GM18907 (cell line): ENCODE results near the gene ORM1.

Source experiments
- ATAC-seq: cut with Tn5 transposase; IDR thresholded peaks from one replicate; pipeline ENCODE4 v1.9.1; 2021; ENCODE audit warnings: mild to moderate bottlenecking, moderate library complexity; ENCODE audit not compliant: unreplicated experiment

ORM1 gene

GRCh38 chr9:114287001-114287762, 35.7 kb upstream of the ORM1 start:
- ATAC-seq, result no peak

- ATAC-seq, result no peak
Measured at GRCh38 chr9:114287763-114288192, 35.1 kb upstream of the ORM1 start.

GRCh38 chr9:114288193-114289091, 34.5 kb upstream of the ORM1 start:
- no peak for ATAC-seq

GRCh38 chr9:114289106-114289505, 33.8 kb upstream of the ORM1 start:
- ATAC-seq, result no peak

- no peak for ATAC-seq
Measured at GRCh38 chr9:114289571-114290481, 33.1 kb upstream of the ORM1 start.

GRCh38 chr9:114290561-114290986, 32.3 kb upstream of the ORM1 start:
- ATAC-seq, result no peak

GRCh38 chr9:114291064-114291474, 31.8 kb upstream of the ORM1 start:
- ATAC-seq, result no peak

- no peak for ATAC-seq
Measured at GRCh38 chr9:114291886-114292590, 30.9 kb upstream of the ORM1 start.

- ATAC-seq, result no peak
Measured at GRCh38 chr9:114294664-114295063, 28.2 kb upstream of the ORM1 start.

GRCh38 chr9:114296338-114296737, 26.6 kb upstream of the ORM1 start:
- ATAC-seq, result no peak

GRCh38 chr9:114299286-114300152, 23.4 kb upstream of the ORM1 start:
- ATAC-seq, result no peak

GRCh38 chr9:114300153-114300845, 22.6 kb upstream of the ORM1 start:
- ATAC-seq, result no peak

- ATAC-seq, result no peak
Measured at GRCh38 chr9:114300846-114301797, 21.8 kb upstream of the ORM1 start.

GRCh38 chr9:114301798-114302565, 20.9 kb upstream of the ORM1 start:
- ATAC-seq, result no peak

GRCh38 chr9:114302727-114303126, 20.2 kb upstream of the ORM1 start:
- ATAC-seq, result no peak

GRCh38 chr9:114303571-114303970, 19.3 kb upstream of the ORM1 start:
- no peak for ATAC-seq

GRCh38 chr9:114303977-114304376, 18.9 kb upstream of the ORM1 start:
- no peak for ATAC-seq
